Measurements from ENCODE around the gene EPG5. TPM values are rescaled to one million over a fixed set of nuclear protein-coding genes. Genes with fewer than 3 reads are reported as not detected.

EPG5 gene
- total RNA-seq, 6 experiments from 2014 or later, result 11.6 to 15.2 (median 12.4) TPM

DNA sequence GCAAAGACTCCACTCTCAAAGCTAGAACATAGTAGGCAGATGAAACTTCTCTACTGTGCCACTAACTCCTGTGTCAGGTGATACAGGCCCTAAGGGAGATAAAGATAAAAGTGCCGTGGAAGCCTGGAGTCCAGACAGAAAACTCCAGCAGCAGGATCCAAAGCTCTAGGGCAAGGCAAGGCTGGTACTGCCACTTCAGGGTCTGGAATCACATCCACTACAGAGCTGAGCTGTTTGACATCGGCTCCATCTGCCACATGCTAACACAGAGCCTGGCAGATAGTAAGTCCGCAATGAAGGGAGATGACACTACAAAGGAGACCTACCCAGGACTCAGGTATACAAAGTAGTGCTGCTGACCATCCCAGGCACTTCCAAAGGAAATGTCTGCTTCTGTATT, 34.4 kb downstream of the EPG5 start:
- Histone ChIP-seq H3K36me3 (peaks cover 0 to 41% (median 13%) of the 10 kb centered on the region in 4 donors), H3K27me3 (no peaks in the 10 kb centered on the region), H3K4me1 (peaks cover 0 to 6% (median 0%) of the 10 kb centered on the region in 4 donors), H3K27ac (no peak overlapping the region), H3K9me3 (no peaks in the 10 kb centered on the region), H3K4me3 (no peak overlapping the region)
- intact Hi-C loops (cut with DNase I), result no loop called here
- ATAC-seq (no peak), DNase-seq (no peak)
- 71% methylated on average over 1 of the region's 3 CpGs for WGBS (ENCODE audit: insufficient coverage, low coverage, low lambda C conversion rate, missing lambda C conversion rate)
- TF ChIP-seq POLR2A (IDR thresholded peaks at IDR 0.05), result no peak
- TF ChIP-seq, protein P1, sequence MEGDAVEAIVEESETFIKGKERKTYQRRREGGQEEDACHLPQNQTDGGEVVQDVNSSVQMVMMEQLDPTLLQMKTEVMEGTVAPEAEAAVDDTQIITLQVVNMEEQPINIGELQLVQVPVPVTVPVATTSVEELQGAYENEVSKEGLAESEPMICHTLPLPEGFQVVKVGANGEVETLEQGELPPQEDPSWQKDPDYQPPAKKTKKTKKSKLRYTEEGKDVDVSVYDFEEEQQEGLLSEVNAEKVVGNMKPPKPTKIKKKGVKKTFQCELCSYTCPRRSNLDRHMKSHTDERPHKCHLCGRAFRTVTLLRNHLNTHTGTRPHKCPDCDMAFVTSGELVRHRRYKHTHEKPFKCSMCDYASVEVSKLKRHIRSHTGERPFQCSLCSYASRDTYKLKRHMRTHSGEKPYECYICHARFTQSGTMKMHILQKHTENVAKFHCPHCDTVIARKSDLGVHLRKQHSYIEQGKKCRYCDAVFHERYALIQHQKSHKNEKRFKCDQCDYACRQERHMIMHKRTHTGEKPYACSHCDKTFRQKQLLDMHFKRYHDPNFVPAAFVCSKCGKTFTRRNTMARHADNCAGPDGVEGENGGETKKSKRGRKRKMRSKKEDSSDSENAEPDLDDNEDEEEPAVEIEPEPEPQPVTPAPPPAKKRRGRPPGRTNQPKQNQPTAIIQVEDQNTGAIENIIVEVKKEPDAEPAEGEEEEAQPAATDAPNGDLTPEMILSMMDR (IDR thresholded peaks at IDR 0.05), result no peak

DNA sequence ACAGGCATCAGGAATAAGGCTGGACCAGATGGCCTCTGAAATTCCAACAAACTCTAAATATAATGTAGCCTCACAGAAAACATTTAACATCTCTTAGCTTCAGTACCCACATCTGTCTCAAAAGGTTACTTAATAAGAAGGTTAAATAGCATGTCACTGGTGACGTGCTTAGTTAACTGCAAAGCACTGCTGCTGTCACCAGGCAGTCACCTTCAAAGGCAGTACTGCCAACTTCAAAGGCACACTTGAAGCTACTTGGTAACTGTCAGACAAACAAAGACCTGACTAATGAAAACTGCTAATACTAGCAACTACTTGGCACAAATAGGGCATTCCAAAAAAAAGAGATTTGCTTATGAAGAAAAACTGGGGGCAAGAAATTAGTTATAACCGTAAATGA, 36.2 kb downstream of the EPG5 start:
- Histone ChIP-seq H3K9me3 (no peaks in the 10 kb centered on the region), H3K27me3 (no peaks in the 10 kb centered on the region), H3K27ac (no peak overlapping the region), H3K36me3 (peaks cover 0 to 43% (median 13%) of the 10 kb centered on the region in 4 donors), H3K4me1 (peaks cover 0 to 4% (median 0%) of the 10 kb centered on the region in 4 donors), H3K4me3 (no peak overlapping the region)
- intact Hi-C loops (cut with DNase I), result no loop called here
- TF ChIP-seq POLR2A (IDR thresholded peaks at IDR 0.05), result no peak
- TF ChIP-seq, protein P1 (IDR thresholded peaks at IDR 0.05), result no peak
- DNase-seq, result no peak
- WGBS (ENCODE audit: insufficient coverage, low coverage, low lambda C conversion rate, missing lambda C conversion rate), result 86% methylated on average over 2 of the region's 2 CpGs
- ATAC-seq, result no peak

DNA sequence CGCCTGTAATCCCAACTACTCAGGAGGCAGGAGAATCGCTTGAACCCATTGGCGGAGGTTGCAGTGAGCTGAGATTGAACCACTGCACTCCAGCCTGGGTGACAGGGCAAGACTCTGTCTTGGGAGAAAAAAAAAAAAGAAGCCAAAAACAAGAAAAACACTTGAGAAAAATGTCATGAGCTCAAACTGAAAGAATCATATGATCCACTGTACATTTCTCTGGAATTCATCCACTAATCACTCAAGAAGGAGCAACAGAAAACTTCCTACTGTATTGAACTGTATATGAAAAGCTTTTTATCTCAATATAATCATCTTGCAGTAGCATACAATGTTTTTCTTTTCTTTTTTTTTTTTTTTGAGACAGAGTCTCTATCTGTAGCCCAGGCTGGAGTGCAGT, 40.4 kb downstream of the EPG5 start:
- H3K4me3 ChIP-seq, result no peak overlapping the region
- no peaks in the 10 kb centered on the region for H3K4me1 ChIP-seq
- intact Hi-C loops (cut with DNase I), result no loop called here
- ATAC-seq, result no peak
- no peaks in the 10 kb centered on the region for H3K9me3 ChIP-seq
- no peak for DNase-seq
- 100% methylated on average over 2 of the region's 3 CpGs for WGBS (ENCODE audit: insufficient coverage, low coverage, low lambda C conversion rate, missing lambda C conversion rate)
- H3K27ac ChIP-seq, result no peak overlapping the region
- no peak for TF ChIP-seq POLR2A (IDR thresholded peaks at IDR 0.05)
- TF ChIP-seq, protein P1 (IDR thresholded peaks at IDR 0.05), result no peak
- peaks cover 5 to 64% (median 30%) of the 10 kb centered on the region in 4 donors for H3K36me3 ChIP-seq
- H3K27me3 ChIP-seq, result no peaks in the 10 kb centered on the region

DNA sequence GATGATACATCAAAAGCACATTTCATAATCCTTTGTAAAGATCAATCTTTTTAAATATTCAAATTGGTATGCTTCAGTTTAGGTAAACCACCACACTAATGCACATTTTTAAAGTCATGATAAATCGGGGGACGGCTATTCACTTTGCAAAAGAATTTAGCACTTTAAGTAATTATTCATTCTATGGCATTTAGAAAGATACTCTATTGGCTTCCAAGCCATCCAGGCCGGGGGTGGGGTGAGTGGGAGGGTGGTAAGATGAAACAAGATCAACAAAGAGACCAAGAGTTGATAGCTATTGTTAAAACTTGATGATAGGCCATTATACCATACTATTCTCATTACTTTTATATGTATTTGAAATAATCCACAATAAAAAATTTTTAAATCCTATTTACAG, 41.0 kb downstream of the EPG5 start:
- no peak for DNase-seq
- no peaks in the 10 kb centered on the region for H3K9me3 ChIP-seq
- no peaks in the 10 kb centered on the region for H3K4me1 ChIP-seq
- intact Hi-C loops (cut with DNase I), result no loop called here
- H3K4me3 ChIP-seq, result no peak overlapping the region
- 90% methylated on average over 3 of the region's 3 CpGs for WGBS (ENCODE audit: insufficient coverage, low coverage, low lambda C conversion rate, missing lambda C conversion rate)
- no peak overlapping the region for H3K27ac ChIP-seq
- H3K27me3 ChIP-seq, result no peaks in the 10 kb centered on the region
- peaks cover 5 to 65% (median 30%) of the 10 kb centered on the region in 4 donors for H3K36me3 ChIP-seq
- no peak for ATAC-seq
- TF ChIP-seq, protein P1 (IDR thresholded peaks at IDR 0.05), result no peak
- no peak for TF ChIP-seq POLR2A (IDR thresholded peaks at IDR 0.05)

DNA sequence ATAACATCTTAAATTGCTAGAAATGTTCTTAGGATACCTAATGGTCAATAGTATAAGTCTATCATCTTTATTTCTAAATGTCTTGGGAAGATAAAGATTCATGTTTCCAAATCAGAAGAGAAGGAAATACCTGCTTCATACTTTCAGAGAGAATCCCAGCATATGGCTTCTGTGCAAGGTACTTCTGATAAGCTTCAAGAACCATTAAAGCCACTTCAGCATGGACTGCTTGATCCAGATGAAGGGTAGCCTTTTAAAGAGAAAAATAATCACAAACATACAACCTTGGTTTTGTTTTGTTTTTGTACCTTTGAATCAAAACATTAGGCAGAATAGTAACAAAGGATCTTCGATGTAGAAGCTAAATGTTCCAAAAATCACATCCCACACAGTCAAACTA, 44.0 kb downstream of the EPG5 start:
- TF ChIP-seq POLR2A (IDR thresholded peaks at IDR 0.05), result no peak
- TF ChIP-seq, protein P1 (IDR thresholded peaks at IDR 0.05), result no peak
- intact Hi-C loops (cut with DNase I), result no loop called here
- WGBS (ENCODE audit: insufficient coverage, low coverage, low lambda C conversion rate, missing lambda C conversion rate), result 100% methylated on average over 1 of the region's 1 CpG
- DNase-seq (no peak), ATAC-seq (no peak)
- Histone ChIP-seq H3K4me3 (no peak overlapping the region), H3K27ac (no peak overlapping the region), H3K9me3 (no peaks in the 10 kb centered on the region), H3K4me1 (peaks cover 0 to 9% (median 4%) of the 10 kb centered on the region in 4 donors), H3K36me3 (peaks cover 5 to 53% (median 22%) of the 10 kb centered on the region in 4 donors), H3K27me3 (no peaks in the 10 kb centered on the region)
